GM12875 (cell line): ENCODE data around the gene GGTLC1.

Experiments
- H3K4me3 ChIP-seq: one replicate; pipeline ENCODE4 v1.5.1; 2011; ENCODE audit warnings: low read depth, low read length, control low read depth
- CTCF ChIP-seq: IDR thresholded peaks from 2 replicates; pipeline ENCODE4 v1.5.1; 2011; ENCODE audit warnings: low read depth, mild to moderate bottlenecking, control low read depth, inconsistent platforms, low read length, moderate library complexity, borderline replicate concordance; ENCODE audit not compliant: insufficient read depth

GGTLC1 gene

GRCh38 chr20:24018796-24019195 lies 30.2 kb upstream of the GGTLC1 start:
- no peak for TF ChIP-seq CTCF
- no peak overlapping the region for H3K4me3 ChIP-seq

GRCh38 chr20:24017458-24017755 lies 28.8 kb upstream of the GGTLC1 start:
- H3K4me3 ChIP-seq, result no peak overlapping the region
- no peak for TF ChIP-seq CTCF

DNA sequence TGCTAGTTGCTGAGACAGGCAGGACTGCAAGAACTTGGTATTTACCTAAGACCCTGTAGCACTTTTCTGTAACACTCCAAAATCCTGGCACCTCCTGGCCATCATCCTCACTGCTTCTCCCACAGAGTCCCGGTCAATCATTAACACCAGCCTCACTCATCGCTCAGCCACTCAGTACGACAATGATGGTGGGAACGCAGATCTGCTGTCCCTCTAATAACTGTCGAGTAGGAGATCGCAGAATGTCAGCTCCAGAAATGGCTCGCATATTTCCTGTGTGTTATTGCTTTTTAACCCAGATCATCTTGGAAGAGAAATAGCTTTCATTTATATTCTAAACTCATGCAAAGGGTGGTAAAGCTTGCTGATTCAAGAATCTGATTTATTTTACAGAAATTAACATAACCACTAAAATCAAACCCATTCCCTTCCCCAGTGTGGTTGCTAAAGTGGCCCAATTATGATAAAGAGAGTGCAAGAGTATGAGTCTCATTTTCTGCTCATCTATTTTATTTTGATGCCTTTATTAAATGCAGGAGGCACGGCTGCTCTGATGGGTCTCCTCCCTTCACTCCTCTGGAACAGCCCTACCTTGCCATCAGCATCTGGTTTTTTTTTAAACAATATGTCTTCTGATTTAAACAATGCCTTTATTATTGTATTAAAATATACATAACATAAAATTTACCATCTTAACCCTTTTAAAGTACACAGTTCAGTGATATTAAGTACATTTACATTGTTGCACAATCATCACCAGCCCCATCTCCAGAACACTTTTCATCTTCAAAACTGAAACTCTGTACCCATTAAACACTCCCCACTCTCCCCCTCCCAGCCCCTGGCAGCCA lies 28.3 kb upstream of the GGTLC1 start:
- no peak overlapping the region for H3K4me3 ChIP-seq
- no peak for TF ChIP-seq CTCF

DNA sequence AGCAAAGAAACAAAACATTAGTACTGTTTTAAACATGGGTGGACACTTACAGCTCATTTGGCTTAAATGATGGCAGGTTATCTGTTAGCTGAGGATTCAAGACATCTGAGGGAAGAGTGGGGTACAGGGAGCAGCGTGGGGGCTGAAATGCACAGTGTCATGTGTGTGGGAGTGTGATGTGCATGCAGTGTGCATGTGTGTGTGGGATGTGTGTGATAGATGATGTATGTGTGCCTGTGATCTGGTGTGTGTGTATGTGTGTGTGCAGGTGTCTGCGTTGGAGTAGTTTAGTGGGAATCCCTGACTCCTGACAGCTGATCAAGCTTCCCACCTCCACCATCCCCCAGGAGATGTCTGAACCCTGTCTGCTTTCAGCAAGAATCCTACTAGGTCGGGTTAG lies 25.4 kb upstream of the GGTLC1 start:
- no peak overlapping the region for H3K4me3 ChIP-seq
- no peak for TF ChIP-seq CTCF

GRCh38 chr20:24011282-24011681 lies 22.7 kb upstream of the GGTLC1 start:
- TF ChIP-seq CTCF, result no peak
- no peak overlapping the region for H3K4me3 ChIP-seq

DNA sequence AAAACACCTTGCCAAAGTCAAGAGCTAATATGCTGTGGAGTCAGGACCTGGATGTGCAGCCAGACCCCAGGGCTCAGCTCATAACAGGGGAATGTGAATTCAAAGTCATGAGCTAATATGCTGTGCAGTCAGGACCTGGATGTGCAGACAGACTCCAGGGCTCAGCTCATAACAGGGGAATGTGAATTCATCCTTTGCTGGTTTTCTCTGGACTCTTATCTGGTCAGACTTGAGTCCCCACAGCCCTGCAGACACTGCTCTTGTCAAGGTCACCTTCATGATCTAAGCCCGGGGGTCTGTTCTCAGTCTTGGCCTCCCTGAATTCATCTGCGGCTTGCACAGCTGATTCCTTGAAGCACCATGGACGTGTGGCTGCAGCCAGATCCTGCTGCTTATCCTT lies 19.2 kb upstream of the GGTLC1 start:
- TF ChIP-seq CTCF, result no peak
- H3K4me3 ChIP-seq, result no peak overlapping the region

GRCh38 chr20:24007073-24007595 lies 18.6 kb upstream of the GGTLC1 start:
- no peak overlapping the region for H3K4me3 ChIP-seq
- TF ChIP-seq CTCF, result no peak
